Left kidney (tissue), 2 donors: Measurements from ENCODE around the gene MAP1A. TPM values are rescaled to one million over a fixed set of nuclear protein-coding genes. Genes with fewer than 3 reads are reported as not detected.
"Not testable (repeated sequence)": the region's sequence is repeated elsewhere in the genome, so short reads cannot be mapped to it uniquely, and the experiment has no call there.

Source experiments
- DNase-seq: peaks from one replicate; pipeline ENCODE4 v3.0.0-alpha.2; 2013
- polyA plus RNA-seq: library from polyadenylated mRNA; unstranded; fragments of 120-200 nt; gene quantifications from one replicate; pipeline ENCODE4 v1.2.1, GENCODE V29; 2013; ENCODE audit not compliant: insufficient read length

The MAP1A gene
- polyA plus RNA-seq, 1 donor, result 9.3 TPM

GRCh38 chr15:43529141-43529540, 11.7 kb downstream of the MAP1A start:
- DNase-seq, result no peak

GRCh38 chr15:43529587-43530345, 12.4 kb downstream of the MAP1A start:
- no peak for DNase-seq

- peak; percentile 50 for DNase-seq
These were observed 13.7 kb downstream of the MAP1A start for GRCh38 chr15:43531018-43531670.

- DNase-seq, result not testable (repeated sequence)
These were observed 15.4 kb downstream of the MAP1A start for GRCh38 chr15:43532826-43533225.

DNA sequence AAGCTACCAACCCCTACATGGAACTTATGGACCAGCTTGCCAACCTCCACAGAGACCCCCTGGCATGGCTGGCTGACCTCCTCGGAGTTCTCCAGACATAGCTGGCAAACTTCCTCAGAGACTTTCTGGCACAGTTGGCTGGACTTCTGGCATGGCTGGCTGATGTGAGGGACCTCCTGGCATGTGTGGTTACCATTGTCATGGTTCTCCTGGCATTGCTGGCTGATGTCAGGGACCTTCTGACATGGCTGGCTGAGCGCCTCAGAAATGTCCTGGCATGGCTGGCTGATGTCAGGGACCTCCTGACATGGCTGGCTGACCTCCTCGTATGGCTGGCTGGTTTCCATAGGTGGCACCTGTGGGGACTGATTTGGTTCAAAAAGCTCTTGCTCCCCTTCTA, 17.5 kb downstream of the MAP1A start:
- no peak for DNase-seq

- DNase-seq, result no peak
These were observed 20.7 kb downstream of the MAP1A start for GRCh38 chr15:43538091-43538490.

GRCh38 chr15:43541785-43542184, 24.4 kb downstream of the MAP1A start:
- no peak for DNase-seq

- DNase-seq, result no peak
These were observed 26.9 kb downstream of the MAP1A start for GRCh38 chr15:43544266-43544665.

GRCh38 chr15:43545426-43545825, 28.0 kb downstream of the MAP1A start:
- no peak for DNase-seq

GRCh38 chr15:43547539-43547938, 30.1 kb downstream of the MAP1A start:
- no peak for DNase-seq

DNA sequence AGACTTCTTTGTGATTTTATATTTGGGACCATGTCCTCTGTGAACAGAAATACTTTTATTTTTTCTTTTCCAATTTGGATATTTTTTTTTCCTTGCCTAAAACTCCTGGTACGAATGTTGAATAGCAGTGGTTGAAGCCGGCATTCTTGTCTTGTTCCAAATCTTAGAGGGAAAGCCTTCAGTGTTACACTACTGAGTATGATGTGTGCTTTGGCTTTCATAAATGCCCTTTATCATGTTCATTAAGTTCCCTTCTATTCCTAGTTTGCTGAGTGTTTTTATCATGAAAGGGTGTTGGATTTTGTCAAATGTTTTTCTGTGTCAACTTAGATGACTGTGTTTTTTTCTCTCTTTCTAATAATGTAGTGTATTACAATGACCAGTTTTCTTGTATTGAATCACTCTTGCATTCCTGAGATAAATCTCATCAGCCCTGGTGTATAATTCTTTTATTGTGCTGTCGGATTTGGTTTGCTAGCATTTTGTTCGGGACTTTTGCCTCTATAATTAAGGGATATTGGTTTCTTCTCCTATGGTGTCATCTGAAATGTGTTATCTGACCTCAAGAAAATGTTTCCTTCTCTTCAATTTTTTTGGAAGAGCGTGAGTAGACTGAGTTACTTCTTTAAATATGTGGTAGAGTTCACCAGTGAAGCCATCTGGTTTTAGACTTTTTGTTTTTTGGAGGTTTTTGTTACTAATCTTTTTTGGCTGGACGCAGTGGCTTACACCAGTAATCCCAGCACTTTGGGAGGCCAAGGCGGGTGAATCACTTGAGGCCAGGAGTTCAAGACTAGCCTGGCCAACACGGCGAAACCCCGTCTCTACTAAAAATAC, 33.3 kb downstream of the MAP1A start:
- DNase-seq, result no peak

GRCh38 chr15:43552256-43552655, 34.8 kb downstream of the MAP1A start:
- no peak for DNase-seq

DNA sequence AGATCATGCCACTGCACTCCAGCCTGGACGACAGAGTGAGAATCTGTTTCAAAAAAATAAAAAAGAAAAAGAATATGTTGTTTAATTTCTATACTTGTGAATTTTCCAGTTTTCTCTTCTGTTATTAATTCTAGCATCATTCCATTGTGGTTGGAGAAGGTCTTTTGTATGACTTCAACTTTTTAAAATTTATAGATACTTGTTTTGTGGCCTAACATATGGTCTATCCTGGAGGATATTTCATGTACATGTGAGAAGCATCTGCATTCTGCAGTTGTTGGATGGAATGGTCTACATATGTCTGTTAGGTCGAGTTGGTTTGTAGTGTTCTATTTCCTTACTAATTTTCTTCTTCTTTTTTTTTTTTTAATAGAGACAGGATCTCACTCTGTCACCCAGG, 35.6 kb downstream of the MAP1A start:
- DNase-seq, result no peak

GRCh38 chr15:43562753-43563152, 45.3 kb downstream of the MAP1A start:
- not testable (repeated sequence) for DNase-seq

DNA sequence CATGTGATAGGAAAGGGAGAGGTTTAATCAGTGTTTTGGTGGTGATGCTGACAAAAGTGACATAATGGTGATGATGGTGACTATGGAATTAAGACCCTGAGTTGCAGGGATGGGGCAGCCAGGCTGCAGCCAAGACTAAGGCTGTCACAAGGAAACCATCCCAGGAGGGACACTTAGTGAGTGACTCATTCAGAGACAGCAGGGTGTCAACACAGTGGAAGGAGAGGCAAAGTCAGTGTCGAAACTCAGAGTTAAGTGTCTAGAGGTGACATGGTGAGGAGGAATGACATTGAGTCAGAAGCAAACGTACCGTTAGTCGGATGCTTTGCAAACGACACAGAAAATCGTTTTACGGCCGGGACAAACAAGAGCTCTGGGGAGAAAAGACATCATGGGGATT, 46.4 kb downstream of the MAP1A start:
- not testable (repeated sequence) for DNase-seq

- not testable (repeated sequence) for DNase-seq
These were observed 49.2 kb downstream of the MAP1A start for GRCh38 chr15:43566615-43567014.

DNA sequence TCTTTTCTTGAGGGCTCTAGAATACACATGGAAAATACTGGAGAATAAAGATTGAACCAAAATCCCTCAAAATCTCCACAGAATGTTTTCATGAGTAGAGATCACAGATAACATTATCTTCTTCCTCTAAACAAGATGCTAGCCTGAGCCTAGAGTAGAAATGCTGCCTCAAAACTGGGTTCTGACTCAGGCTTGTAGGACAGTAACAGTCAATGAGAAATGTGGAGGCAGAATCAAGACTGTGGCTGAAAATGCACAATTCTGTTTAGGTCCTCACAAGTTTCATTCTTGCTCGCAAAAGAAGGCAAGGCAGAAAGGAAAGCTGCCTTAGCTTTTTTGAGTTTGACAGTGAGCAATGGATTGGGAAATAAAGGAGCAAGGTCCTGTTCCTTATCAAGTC, 57.2 kb downstream of the MAP1A start:
- not testable (repeated sequence) for DNase-seq

Other genes starting within 250 kb of the MAP1A start
- not detected for gene TGM7, start 215.4 kb upstream of the MAP1A start, polyA plus RNA-seq
- gene LCMT2, start 187.0 kb upstream of the MAP1A start, polyA plus RNA-seq, result 12.9 TPM
- 36.0 TPM for gene ZSCAN29, start 146.6 kb upstream of the MAP1A start, polyA plus RNA-seq
- 29.7 TPM for gene TUBGCP4, start 146.5 kb upstream of the MAP1A start, polyA plus RNA-seq
- 110 TPM for gene TP53BP1, start 24.5 kb upstream of the MAP1A start, polyA plus RNA-seq
- 37.2 TPM for gene PPIP5K1, start 72.6 kb downstream of the MAP1A start, polyA plus RNA-seq
- gene CKMT1B, start 76.4 kb downstream of the MAP1A start, polyA plus RNA-seq, result 3.4 TPM
- 1.8 TPM for gene STRC, start 101.2 kb downstream of the MAP1A start, polyA plus RNA-seq
- gene CATSPER2, start 131.2 kb downstream of the MAP1A start, polyA plus RNA-seq, result 11.9 TPM
- 2.5 TPM for gene CKMT1A, start 176.3 kb downstream of the MAP1A start, polyA plus RNA-seq
- gene PDIA3, start 228.8 kb downstream of the MAP1A start, polyA plus RNA-seq, result 569 TPM